ENCODE data around the gene GCLC. TPM values are rescaled to one million over a fixed set of nuclear protein-coding genes. Genes with fewer than 3 reads are reported as not detected.
"Not testable (repeated sequence)": the region's sequence is repeated elsewhere in the genome, so short reads cannot be mapped to it uniquely, and the experiment has no call there.

Gene GCLC
- total RNA-seq, 1 donor from 2014 or later, result 27.1 TPM

- DNase-seq, result no peak
These were observed 12.2 kb upstream of the GCLC start for GRCh38 chr6:53556986-53557715.

GRCh38 chr6:53553600-53553999, 8.7 kb upstream of the GCLC start:
- DNase-seq, result not testable (repeated sequence)

- DNase-seq, result not testable (repeated sequence)
These were observed 6.8 kb upstream of the GCLC start for GRCh38 chr6:53551681-53552080.

GRCh38 chr6:53547811-53548496, 3.1 kb upstream of the GCLC start:
- peak; percentile 95 for DNase-seq

GRCh38 chr6:53547166-53547810, 2.4 kb upstream of the GCLC start:
- DNase-seq, result peak; percentile 79

- DNase-seq, result no peak
These were observed 1.4 kb upstream of the GCLC start for GRCh38 chr6:53546281-53546680.

- no peak for DNase-seq
These were observed 758 bp downstream of the GCLC start for GRCh38 chr6:53544217-53544469.

- no peak for DNase-seq
These were observed 1.3 kb downstream of the GCLC start for GRCh38 chr6:53543359-53544216.

GRCh38 chr6:53541900-53542299, 3.0 kb downstream of the GCLC start:
- DNase-seq, result no peak

- DNase-seq, result no peak
These were observed 4.7 kb downstream of the GCLC start for GRCh38 chr6:53540129-53540692.

GRCh38 chr6:53539561-53539960, 5.3 kb downstream of the GCLC start:
- DNase-seq, result no peak

- DNase-seq, result no peak
These were observed 8.3 kb downstream of the GCLC start for GRCh38 chr6:53536561-53536960.

- no peak for DNase-seq
These were observed 12.0 kb downstream of the GCLC start for GRCh38 chr6:53532942-53533341.

- no peak for DNase-seq
These were observed 12.7 kb downstream of the GCLC start for GRCh38 chr6:53532061-53532797.

GRCh38 chr6:53530780-53531386, 14.0 kb downstream of the GCLC start:
- no peak for DNase-seq

GRCh38 chr6:53530346-53530745, 14.6 kb downstream of the GCLC start:
- no peak for DNase-seq

GRCh38 chr6:53529324-53530036, 15.4 kb downstream of the GCLC start:
- no peak for DNase-seq

- no peak for DNase-seq
These were observed 16.8 kb downstream of the GCLC start for GRCh38 chr6:53528107-53528506.

- no peak for DNase-seq
These were observed 17.6 kb downstream of the GCLC start for GRCh38 chr6:53527249-53527765.

- no peak for DNase-seq
These were observed 18.9 kb downstream of the GCLC start for GRCh38 chr6:53526000-53526399.
